RKO (cell line): ENCODE measurements around the gene MAGI2.

Experiments
- DNase-seq: peaks from one replicate; pipeline ENCODE4 v3.0.0-alpha.2; 2016; ENCODE audit warnings: low spot score

MAGI2 gene

DNA sequence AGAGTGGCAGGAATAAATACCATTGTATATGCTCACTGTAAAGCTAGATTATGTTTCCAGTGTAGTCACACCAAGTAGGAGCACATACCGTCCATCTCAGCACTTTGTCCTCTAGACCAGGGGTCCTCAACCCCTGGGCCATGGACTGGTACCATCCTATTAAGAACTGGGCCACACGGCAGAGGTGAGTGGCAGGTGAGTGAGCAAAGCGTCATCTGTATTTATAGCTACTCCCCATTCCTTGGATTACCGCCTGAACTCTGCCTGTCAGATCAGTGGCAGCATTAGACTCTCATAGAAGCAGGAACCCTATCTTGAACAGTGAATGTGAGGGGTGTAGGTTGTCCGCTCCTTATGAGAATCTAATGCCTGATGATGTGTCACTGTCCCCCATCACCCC is 735.3 kb downstream of the MAGI2 start:
- DNase-seq, result no peak

DNA sequence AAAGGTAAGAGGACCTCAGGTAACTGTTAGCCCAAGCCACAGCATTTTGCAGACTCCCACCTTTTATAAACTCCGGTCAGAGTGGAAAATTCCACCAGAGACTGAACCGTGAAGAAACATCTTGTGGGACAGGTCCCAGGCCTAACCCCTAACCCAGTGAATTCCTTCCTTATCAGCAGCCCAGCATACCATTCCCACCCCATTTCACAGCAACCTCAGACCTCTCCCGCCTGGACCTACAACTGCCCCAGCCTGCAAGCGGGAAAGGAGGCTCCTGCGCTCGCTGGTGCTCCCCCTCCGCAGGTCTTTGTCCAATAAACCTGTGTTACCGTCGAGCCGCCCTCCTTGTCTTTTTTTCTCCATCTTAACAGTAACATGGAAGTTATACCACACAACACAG is 736.6 kb downstream of the MAGI2 start:
- DNase-seq, result no peak

DNA sequence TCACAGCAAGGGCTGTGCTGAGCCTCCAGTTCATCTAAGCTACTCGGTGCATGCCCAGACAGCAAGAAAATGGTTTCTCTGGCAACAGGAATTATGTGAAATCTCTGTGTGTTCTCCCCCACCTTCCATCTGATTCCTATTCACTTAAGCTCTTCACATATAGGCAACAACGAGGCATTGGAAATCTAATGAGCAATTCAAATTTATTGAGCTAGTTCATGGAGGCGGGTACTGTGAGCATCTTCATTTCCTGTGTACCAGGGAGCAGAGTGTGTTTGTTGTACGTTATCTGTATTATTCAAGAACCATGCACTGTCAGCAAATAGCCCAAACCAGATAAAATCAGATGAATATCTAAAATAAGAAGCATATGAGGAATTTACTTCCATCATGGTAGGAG is 739.1 kb downstream of the MAGI2 start:
- no peak for DNase-seq

DNA sequence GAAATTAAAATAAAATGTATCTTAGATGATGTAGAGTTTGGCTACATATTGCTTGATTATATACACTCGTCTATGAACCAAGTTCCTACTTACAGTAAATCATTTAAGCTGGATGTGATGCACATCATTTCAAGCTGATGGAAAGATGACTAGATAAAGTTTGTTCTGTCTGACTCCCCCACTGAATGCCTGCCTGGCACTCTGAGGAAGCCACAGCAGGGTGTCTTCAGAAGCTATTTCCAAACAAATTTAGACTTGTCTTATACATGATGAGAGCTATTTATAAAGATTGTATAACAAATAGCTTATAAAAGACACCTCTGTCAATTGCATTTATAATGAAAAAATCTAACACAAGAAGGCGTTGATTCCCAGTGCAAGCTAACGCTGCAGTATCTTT is 741.4 kb downstream of the MAGI2 start:
- DNase-seq, result no peak

DNA sequence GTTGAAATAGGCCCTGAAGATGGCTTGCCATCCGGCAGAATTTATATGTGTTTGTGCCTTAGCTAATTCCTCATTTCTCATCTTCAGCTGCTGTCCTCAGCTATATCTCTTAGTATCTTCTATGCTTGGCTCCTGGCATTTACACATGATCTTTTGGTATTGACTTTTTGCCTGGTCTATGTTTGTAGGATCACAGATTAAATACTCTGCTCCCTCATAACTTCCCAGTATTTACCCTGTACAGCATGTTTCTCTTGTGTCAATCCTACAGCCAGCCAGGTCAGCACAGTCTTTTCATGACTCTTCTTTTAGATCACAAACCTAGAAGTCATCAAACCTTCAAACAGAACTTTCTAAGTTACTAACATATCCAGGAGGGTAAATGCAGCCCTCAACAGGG is 743.8 kb downstream of the MAGI2 start:
- DNase-seq, result no peak

DNA sequence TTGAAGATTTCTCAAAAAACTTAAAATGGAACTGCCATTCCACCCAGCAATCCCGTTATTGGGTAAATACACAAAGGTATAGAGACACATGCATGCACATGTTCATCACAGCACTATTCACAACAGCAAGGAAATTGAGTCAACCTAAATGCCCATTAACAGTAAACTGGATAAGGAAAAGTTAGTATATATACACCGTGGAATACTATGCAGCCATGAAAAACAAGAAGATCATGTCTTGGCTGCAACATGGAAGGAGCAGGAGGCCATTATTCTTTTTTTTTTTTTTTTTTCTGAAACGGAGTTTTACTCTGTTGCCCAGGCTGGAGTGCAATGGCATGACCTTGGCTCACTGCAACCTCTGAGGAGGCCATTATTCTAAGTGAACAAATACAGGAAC is 749.0 kb downstream of the MAGI2 start:
- no peak for DNase-seq

DNA sequence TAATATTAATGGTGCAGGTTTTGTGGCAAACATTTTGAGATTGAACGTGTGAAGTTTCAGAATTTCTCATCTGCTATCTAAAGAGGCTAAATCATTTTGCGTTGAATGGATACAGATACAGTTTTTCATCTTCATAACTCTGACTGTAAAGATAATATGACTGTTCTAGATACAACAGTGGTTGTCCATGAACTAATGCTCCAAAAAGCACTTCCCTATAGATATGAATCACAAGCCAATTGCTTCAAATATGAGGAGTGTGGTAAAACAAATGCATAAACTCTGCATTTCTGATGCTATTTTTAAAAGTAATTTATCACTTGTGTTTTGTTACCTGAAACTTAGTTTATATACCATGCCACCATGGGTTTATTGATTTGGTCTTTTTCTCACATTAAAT is 750.1 kb downstream of the MAGI2 start:
- DNase-seq, result no peak

DNA sequence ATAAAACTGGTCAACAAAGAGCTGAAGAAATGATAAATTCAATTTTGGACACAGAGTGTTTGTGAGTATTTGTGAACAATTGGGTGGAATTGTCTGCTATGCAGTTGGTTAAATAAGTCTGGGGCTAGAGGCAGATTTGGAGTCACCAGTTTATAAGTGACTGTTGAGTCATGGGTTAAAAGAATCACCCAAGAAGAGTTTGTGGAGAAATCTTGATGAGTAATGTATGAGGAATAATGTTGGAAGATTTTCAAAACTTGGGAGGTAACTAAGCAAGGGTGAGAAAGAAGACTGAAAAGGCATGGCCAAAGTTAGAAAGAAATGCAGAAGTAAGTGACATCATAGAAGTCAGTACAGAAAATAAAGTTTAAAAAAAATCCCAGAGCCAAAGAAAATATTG is 750.7 kb downstream of the MAGI2 start:
- DNase-seq, result peak; percentile 78

DNA sequence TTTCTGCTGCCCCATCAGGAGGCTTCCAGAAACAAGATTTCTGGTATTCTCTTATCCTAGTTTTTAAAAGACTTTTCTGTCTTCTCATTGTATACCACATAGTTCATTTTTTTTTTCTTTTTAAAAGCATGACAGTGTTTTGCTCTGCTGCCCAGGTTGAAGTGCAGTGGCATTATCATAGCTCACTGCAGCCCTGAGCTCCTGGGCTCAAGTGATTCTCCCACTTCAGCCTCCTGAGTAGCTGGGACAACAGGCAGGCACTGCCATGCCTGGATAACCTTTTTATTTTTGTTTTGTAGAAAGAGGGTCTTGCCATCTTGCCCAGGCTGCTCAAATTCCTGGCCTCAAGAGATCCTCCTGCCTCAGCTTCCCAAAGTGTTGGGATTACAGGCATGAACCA is 757.6 kb downstream of the MAGI2 start:
- no peak for DNase-seq

DNA sequence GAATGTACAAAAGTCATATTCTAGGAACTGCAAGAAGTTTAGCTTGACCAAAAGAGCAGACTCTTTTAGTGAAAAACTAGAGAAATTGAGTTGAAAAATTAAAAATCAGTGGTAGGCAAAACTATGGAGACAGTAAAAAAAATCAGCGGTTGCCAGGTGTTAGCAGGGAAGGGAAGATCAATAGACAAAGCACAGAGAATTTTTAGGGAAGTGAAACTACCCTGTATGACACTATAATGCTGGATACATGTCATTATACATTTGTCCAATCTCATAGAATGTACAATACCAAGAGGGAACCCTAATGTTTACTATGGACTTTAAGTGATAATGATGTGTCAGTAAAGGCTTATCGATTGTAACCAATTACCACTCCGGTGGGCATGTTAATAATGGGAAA is 761.9 kb downstream of the MAGI2 start:
- DNase-seq, result no peak

DNA sequence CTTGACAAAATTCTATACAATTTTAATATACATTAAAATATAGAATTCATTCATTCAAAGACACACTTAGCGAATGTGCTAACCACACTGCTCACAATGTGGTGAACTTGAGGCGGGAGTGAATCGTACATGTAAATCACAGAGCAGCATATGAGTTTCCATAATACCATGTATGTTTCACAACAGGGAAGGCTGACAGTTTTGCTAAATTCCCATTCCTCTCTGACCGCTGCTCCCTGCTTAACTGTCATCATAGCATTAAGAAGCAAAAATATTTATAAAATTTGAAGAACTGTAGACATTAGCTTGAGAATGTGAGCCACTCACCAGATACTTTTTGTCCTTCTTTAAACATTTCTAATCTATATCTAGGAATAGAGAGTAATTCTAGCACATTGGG is 763.3 kb downstream of the MAGI2 start:
- no peak for DNase-seq

DNA sequence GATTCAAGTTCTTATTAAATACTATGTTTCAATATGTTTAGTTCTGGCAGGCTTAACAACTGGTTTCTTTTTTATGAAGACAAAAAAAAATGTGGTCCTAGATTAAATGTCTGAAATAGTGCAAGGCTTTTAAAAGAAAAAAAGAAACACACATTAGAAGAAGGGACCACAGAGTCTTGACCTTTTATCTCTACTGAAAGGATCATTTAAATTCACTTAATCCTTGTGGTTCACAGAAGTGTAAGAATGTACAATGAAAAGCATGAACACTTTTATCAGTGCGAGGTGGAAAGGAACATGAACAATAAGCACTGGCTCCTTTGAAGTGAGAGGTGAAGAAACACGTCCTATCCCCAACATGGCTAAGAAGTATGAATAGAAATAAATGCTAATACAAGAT is 765.1 kb downstream of the MAGI2 start:
- DNase-seq, result no peak

DNA sequence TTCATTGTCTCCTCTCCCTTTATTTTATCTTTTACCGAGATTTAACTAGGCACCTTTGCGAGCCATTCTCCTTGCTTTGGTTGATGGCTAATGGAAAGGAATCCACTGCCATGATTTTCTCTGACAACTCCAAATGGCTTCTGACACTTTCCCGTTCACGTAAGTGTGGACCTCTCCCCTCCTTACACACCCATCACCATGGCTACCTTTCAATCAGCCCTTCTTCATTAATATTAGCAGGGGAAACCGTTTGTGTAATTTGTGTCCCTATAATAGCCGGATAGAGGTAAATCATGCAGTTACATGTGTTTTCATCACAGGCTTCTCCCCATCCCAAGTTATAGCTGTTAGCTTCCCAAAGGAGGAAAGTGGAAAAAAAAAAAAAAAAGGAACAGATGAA is 767.3 kb downstream of the MAGI2 start:
- DNase-seq, result no peak

DNA sequence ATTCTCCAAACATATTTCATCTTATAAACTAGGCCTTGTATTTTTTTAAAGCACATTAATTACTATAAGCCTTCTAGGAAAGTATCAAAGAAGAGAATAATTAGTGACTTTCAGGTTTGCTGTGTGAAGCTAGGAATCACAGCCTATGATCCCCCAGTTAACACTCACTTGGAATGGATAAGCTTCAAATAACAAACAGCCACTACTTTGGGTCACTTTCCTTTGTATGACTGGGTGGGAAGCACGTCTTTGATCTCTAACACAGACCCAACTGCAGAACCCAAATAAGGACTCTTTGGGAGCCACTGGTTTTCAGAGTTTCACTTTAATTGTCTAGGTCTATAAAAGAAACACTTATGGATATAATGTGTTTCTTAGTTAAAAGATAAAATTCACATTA is 769.3 kb downstream of the MAGI2 start:
- no peak for DNase-seq

DNA sequence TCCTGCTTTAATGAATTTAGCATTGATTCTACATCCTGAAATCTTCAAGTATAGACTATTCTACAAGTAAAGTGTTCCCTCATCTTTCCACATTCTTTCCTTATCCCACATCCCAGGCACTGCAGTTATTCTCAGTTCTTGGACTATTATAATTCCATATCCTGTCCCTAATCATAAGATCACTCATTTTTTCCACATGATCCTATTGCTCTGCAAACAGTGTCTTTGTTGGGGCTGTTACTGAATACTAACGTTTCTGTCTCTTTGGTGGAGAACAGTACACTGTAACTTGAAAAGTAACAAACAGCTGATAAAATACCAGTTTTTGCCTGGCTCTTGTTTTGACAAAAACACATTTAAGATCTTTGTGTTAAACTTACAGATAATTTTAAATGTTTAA is 769.9 kb downstream of the MAGI2 start:
- no peak for DNase-seq

DNA sequence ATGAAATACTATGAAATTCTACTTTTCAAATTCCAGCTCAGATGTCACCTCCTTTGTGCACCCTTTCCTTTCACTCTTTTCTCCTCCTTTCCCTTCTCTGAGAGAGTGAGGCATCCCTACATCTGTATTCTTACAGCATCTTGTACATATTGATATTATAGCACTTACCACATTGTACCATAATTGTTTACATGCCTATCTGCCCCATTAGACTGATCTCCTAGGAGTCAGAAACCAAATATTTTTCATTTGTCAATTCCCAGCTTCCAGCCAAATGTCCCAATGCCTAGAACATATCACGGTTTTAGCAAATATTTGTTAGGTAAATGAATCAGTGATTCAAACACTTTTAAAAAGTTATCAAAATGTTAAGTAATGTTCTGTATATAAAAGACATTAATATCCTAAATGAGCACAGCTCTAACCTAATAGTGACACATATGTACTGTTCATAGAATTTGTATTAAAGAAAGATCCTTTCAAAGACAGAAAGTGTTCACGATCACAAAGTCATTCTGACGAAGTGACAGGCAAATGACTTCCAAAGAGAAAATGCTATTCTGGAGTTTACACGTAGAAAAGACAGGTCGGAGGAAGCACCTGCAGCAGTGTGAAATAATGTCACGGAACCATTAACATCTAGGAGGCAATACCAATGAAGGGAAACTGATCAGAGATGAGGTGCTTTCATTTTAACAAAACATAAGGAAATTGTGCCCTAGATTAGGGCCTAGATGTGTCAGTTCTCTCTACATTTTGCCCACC is 774.2 kb downstream of the MAGI2 start:
- no peak for DNase-seq

DNA sequence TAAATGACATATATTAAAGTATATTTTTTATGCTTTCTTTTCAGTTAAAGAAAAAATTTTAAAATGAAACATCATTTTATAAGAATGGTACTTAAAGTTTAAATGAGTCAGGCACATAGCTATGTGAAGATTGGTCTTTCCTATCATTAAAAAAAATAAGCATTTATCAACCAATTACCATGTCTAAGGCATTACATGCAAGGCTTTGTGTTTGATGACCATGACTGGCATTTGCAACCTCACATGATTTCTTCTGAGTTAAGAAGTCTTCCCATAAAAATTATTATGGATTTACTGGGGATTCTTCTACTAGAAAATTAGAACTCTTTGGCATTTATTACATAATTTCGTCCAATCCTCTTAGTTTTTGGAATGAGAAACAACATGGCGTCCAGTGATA is 776.1 kb downstream of the MAGI2 start:
- no peak for DNase-seq

DNA sequence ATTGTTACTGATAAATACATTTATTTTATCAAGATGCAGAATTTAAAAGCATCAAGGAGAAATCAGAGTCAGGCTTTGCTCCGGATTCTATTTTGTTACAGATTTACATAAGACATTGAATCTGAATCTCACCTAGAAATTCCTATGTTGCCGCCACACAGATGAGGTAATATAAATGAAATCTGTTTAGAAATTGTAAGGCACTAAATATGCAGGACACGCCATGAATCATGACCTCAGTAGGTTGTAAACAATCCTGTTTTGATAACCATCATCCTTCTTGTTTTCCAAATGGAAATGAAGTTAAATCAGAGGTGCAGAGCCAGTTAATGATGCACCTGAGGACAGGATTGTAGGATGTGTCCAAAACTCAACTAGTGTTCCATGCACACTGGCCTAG is 778.0 kb downstream of the MAGI2 start:
- no peak for DNase-seq

DNA sequence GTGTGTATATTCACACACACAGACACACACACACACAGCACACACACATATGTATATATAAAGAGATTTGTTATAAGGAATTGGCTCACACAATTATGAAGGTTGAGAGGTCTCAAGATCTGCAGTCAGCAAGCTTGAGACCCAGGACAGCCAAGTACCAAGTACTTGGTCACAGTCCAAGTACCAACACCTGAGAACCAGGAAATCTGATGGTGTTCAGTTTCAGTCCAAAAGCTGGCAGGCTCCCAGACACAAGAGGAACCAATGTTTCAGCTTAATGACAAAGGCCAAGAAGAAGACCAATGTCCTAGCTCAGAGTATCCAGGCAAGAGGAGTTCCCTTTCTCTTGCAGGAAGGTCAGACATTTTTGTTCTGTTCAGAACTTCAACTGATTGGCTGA is 780.2 kb downstream of the MAGI2 start:
- no peak for DNase-seq

DNA sequence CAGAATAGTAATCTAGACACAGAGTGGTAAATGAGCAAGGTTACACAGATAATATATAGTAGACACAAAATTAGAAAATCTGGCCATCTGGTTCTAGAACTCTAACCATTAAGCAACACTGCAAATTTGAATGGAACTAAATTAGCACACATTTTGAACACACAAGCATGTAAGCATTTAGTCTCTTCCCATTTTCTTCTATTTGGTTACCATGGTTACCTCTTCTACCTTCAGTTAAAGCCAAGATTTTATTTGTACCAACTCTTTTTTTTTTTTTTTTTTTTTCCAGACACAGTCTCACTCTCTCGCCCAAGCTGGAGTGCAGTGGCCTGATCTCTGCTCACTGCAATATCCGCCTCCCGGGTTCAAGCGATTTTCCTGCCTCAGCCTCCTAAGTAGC is 790.5 kb downstream of the MAGI2 start:
- DNase-seq, result no peak

DNA sequence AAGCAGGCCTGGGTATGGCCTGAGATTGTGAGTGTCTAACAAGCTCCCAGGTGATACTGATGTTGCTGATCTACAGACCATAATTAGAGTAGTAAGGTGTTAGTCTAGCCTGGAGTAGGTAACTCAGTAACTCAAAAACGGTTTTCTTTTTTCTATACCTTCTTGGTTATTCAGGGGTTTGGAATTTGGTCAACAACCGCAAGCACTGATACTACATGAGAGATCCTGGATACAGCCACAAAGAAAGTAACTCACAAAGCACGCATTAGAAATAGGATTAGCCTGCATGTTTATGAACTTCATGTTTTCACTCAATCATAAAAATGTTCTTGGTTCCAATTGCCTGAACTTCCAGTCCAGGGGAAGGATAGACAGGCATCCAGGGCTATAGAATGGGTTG is 803.5 kb downstream of the MAGI2 start:
- DNase-seq, result no peak

DNA sequence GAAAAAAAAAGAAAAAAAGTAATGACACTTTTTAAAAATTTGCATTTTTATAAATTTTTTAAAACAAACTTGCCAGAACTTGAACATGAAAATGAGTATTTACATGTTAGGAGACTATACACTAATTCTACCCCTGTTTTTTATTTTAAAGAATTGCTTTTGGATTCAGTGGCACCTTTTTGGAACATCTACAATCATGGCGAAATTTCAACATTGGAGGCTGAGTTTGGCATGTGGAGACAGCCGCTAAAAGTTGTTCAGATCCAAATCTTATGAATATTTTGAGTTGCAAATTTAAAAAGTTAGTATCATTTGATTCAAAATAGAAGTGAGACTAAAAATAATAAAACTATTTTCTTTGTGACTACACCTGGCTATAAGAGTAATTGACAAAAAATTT is 804.2 kb downstream of the MAGI2 start:
- DNase-seq, result no peak

DNA sequence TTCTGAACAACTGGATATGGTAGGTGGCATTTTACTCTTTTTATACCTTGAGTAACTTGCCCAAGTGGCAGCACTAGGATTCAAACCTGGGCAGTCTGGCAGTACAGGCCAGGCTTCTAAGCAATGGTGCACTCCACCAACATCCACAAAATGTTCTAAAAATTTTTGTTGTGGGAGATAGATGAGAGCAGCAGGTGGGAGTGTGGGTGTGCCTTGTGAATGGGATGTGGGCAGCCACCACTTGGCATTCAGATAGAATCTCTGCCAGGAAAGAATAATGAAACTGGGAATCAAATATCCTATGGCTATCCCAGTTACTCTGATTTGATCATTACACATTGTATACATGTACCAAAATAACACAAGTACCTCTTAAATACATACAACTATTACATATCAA is 810.7 kb downstream of the MAGI2 start:
- DNase-seq, result no peak

DNA sequence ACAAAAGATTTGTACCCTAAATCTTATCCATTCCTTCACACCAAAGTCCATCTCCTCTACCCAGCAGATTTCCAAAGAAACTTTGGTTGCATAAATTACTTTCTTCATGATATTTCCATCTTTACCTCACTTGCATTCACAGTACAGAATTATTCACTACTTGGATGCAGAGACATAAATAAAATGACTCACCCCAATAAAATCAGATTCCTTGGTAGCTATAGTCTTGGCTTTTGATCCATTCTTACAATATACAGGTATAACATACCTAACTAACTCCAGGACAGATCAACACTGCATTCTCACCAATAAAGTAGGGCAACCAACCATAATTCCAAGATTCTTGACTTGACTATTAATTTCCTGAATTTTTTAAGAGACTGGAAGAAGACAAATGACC is 815.1 kb downstream of the MAGI2 start:
- DNase-seq, result no peak

DNA sequence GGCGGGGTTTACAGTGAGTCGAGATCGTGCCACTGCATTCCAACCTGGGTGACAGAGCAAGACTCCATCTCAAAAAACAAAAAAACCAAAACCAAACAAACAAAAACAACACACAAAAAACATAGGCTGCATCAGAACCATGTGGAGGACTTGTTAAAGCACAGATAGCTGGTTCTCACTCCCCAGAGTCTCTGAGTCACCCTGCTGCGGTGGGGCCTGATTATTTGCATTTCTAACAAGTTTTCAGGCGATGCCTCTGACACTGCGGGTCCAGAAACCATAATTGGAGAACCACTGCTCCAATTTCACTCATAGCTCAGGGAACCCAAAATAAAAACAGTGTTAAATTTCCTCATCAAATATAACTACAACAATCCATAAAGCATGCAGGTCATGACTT is 816.7 kb downstream of the MAGI2 start:
- DNase-seq, result no peak
